OCI-LY7 (cell line): ENCODE measurements around the gene MGMT.

Experiments
- EZH2phosphoT487 ChIP-seq: fragments of 200-600 bp; sonication (generic); IDR thresholded peaks from 2 replicates; pipeline ENCODE4 v1.6.1; 2018; ENCODE audit warnings: low read depth, borderline replicate concordance, mild to moderate bottlenecking, mixed run types, antibody characterized with exemption, low read length, moderate library complexity, mixed read lengths
- TF ChIP-seq, protein P1 (sequence below): fragments of 200-600 bp; sonication (generic); conservative IDR thresholded peaks from 2 replicates; pipeline ENCODE4 v1.5.1; 2014; ENCODE audit warnings: mild to moderate bottlenecking, antibody characterized with exemption, low read length, moderate library complexity, mixed read lengths

DNA sequence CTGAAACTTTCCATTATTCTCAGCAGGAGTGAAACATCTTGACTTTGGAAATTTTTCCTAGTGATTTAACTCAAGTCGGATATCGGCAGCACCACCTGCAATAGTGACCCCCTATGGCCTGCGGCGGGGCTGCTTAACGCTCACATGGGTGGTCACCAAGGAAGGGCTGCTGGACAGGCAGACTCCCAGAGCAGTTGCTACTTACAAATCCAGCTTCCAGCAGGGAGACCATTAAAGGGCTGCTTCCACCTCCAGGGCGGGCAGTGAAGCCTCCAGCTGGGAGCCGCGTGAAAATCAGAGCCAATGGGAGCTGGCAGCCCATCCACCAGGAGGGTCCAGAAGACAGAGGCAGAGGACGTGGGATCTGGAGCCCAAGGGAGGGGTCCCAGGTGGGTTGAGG lies 122.5 kb downstream of the MGMT start:
- TF ChIP-seq, protein P1, sequence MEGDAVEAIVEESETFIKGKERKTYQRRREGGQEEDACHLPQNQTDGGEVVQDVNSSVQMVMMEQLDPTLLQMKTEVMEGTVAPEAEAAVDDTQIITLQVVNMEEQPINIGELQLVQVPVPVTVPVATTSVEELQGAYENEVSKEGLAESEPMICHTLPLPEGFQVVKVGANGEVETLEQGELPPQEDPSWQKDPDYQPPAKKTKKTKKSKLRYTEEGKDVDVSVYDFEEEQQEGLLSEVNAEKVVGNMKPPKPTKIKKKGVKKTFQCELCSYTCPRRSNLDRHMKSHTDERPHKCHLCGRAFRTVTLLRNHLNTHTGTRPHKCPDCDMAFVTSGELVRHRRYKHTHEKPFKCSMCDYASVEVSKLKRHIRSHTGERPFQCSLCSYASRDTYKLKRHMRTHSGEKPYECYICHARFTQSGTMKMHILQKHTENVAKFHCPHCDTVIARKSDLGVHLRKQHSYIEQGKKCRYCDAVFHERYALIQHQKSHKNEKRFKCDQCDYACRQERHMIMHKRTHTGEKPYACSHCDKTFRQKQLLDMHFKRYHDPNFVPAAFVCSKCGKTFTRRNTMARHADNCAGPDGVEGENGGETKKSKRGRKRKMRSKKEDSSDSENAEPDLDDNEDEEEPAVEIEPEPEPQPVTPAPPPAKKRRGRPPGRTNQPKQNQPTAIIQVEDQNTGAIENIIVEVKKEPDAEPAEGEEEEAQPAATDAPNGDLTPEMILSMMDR: no peak
- TF ChIP-seq EZH2phosphoT487: no peak
